Measurements from ENCODE around the gene POLR2M. TPM values are rescaled to one million over a fixed set of nuclear protein-coding genes. Genes with fewer than 3 reads are reported as not detected.

The POLR2M gene
- total and polyA plus RNA-seq, 10 of the 15 experiments (the other 5 are each of a cell fraction or from before 2014, with no cell fraction given) = 5.8 to 364 (median 23.7) TPM

- TF ChIP-seq RELB (IDR thresholded peaks at IDR 0.05; ENCODE audit: low read depth) = no peak
- TF ChIP-seq IRF4 (IDR thresholded peaks at IDR 0.05; ENCODE audit: low read depth, low read length) = no peak
- TF ChIP-seq IRF5 (IDR thresholded peaks at IDR 0.05; ENCODE audit: borderline replicate concordance) = no peak
- TF ChIP-seq SIX5 (IDR thresholded peaks at IDR 0.05; ENCODE audit: low read depth, low read length, severe bottlenecking) = no peak
Observed at GRCh38 chr15:57704441-57704840, 2.1 kb upstream of the POLR2M start (continued).

- Histone ChIP-seq H2AFZ (ENCODE audit: control insufficient read depth, low read depth, low read length) (peak overlapping the region; percentile 97), H3K27ac (ENCODE audit: control insufficient read depth, insufficient read depth) (peak overlapping the region; percentile 92), H3K4me2 (ENCODE audit: control insufficient read depth, insufficient read depth) (peak overlapping the region; percentile 56), H3K9ac (ENCODE audit: control insufficient read depth, insufficient read depth, low read length) (peak overlapping the region; percentile 11), H3K4me3 (peak overlapping the region; percentile 96), H4K20me1 (ENCODE audit: control insufficient read depth, insufficient read depth) (no peaks in the 10 kb centered on the region; the same call in 1 of the 2 replicates), H3K9me3 (replicated peaks; ENCODE audit: control insufficient read depth, insufficient read depth, low read length) (no peaks in the 10 kb centered on the region), H3K27me3 (replicated peaks in 1 of 2; ENCODE audit: control insufficient read depth in 2 of 2, insufficient read depth in 2 of 2, low read length in 1 of 2) (no peaks in the 10 kb centered on the region), H3K36me3 (ENCODE audit: control insufficient read depth in 2 of 2, insufficient read depth in 2 of 2, low read length in 1 of 2) (peaks cover 1 to 9% of the 10 kb centered on the region in 2 experiments; a peak in 3 of 4 replicates), H3K4me1 (ENCODE audit: control insufficient read depth, insufficient read depth, low read length) (peaks cover 3% of the 10 kb centered on the region), H3K79me2 (ENCODE audit: control insufficient read depth, insufficient read depth, low read length) (peaks cover 36% of the 10 kb centered on the region)
- ChIA-PET POLR2A (interaction anchor here (1.5 kb wide), 1 partner anchor 15 kb away, joined by 4 read pairs; no protein-coding TSS in a partner anchor), RAD21 (ENCODE audit: unreplicated experiment) (interaction anchor here (0.6 kb wide), 1 partner anchor 1239 kb away, joined by 3 read pairs; no protein-coding TSS in a partner anchor), CTCF (interaction anchor here (0.6 to 2.9 kb wide), 2 partner anchors 27 to 1204 kb away, joined by 3 to 21 read pairs; no protein-coding TSS in a partner anchor), SMC1A (ENCODE audit: uncharacterized antibody, unreplicated experiment) (no interaction called here)
- DNase-seq (ENCODE audit: low read depth, low spot score) (no peak), ATAC-seq (no peak), FAIRE-seq (no peak)
- 75% methylated on average over 12 of the region's 12 CpGs for WGBS (ENCODE audit: insufficient coverage, insufficient replicate concordance, low lambda C conversion rate, missing lambda C conversion rate)
- no peak for TF ChIP-seq JUND (IDR thresholded peaks at IDR 0.05; ENCODE audit: low read depth, low read length)
- TF ChIP-seq SUPT20H (IDR thresholded peaks at IDR 0.05; ENCODE audit: borderline replicate concordance, control insufficient read depth, low read depth, low read length) = no peak
- 0 out of 2 replicates have a peak, but pooled peaks have one; percentile 23 for TF ChIP-seq HDGF (IDR thresholded peaks at IDR 0.05)
- no peak for TF ChIP-seq ETV6 (conservative IDR thresholded peaks at IDR 0.05 in 1 of 2, IDR thresholded peaks at IDR 0.05 in 1 of 2; ENCODE audit: borderline replicate concordance in 1 of 2, low read depth in 1 of 2)
- in situ Hi-C loops (cut with MboI) = no loop called here
- no TSS peak for BruUV-seq (replicated peaks)
- intact Hi-C loops (cut with micrococcal nuclease; ENCODE audit: unreplicated experiment) = no loop called here
Observed at GRCh38 chr15:57705746-57706404, 639 bp upstream of the POLR2M start.
